Lower leg skin (tissue), 3 donors: ENCODE measurements around the gene FRAS1.

Experiments
- POLR2A ChIP-seq, 2 donors: fragments of 450-650 bp; IDR thresholded peaks; one replicate each; pipeline ENCODE4 v1.6.1; 2016 to 2017; ENCODE audit warnings: antibody characterized with exemption in 2 of 2, mild to moderate bottlenecking in 1 of 2, moderate library complexity in 1 of 2
- TF ChIP-seq, protein P1 (sequence below), 3 donors: fragments of 450-650 bp; IDR thresholded peaks; one replicate each; pipeline ENCODE4 v1.5.1; 2016; ENCODE audit warnings: antibody characterized with exemption in 3 of 3, mild to moderate bottlenecking in 3 of 3, moderate library complexity in 2 of 3

DNA sequence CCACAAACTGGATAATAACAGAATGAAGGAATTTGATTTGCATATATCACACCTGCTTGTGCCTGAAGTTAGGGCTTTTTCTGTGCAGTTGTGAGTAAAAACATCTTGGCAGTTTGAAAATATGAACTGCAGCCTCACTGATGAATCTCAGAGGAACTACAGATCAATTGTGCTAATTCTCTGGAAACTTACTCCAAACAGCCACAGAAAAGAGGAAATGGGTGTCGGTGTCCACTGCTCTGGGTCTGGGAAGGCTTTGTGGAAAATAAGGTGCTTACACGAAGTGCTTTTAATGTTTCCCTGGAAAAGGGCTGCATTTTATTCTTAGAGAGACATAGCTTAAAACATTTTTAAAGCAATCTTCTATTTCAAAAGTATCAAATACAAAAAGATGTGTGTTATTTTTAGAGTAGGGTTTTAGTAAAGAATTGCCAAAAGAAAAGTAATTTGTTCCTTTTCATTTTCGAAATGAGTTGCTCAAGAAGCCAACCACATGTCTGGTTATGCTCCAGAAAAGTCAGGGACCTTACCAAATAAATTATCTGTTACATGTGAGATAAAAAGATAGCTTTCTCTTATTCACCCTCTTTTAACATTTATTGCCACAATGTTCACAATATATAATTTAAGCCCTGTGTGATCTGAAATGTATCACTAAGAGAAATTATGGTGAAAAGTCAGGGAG is 240.1 kb downstream of the FRAS1 start:
- no peak for TF ChIP-seq POLR2A (IDR thresholded peaks at IDR 0.05)
- TF ChIP-seq, protein P1, sequence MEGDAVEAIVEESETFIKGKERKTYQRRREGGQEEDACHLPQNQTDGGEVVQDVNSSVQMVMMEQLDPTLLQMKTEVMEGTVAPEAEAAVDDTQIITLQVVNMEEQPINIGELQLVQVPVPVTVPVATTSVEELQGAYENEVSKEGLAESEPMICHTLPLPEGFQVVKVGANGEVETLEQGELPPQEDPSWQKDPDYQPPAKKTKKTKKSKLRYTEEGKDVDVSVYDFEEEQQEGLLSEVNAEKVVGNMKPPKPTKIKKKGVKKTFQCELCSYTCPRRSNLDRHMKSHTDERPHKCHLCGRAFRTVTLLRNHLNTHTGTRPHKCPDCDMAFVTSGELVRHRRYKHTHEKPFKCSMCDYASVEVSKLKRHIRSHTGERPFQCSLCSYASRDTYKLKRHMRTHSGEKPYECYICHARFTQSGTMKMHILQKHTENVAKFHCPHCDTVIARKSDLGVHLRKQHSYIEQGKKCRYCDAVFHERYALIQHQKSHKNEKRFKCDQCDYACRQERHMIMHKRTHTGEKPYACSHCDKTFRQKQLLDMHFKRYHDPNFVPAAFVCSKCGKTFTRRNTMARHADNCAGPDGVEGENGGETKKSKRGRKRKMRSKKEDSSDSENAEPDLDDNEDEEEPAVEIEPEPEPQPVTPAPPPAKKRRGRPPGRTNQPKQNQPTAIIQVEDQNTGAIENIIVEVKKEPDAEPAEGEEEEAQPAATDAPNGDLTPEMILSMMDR (IDR thresholded peaks at IDR 0.05) = no peak
